Panc1 (cell line): ENCODE results near the gene RIMBP2.

Experiments
- CTCF ChIP-seq: fragments of 450-650 bp; IDR thresholded peaks from 2 replicates; pipeline ENCODE4 v1.5.1; 2017; ENCODE audit warnings: mild to moderate bottlenecking
- POLR2AphosphoS5 ChIP-seq: IDR thresholded peaks from 2 replicates; pipeline ENCODE4 v1.6.1; 2012; ENCODE audit warnings: mild to moderate bottlenecking, low read depth, low read length, moderate library complexity
- TCF7L2 ChIP-seq: IDR thresholded peaks from 2 replicates; pipeline ENCODE4 v1.6.1; 2011; ENCODE audit warnings: mild to moderate bottlenecking, low read depth, low read length, inconsistent platforms
- TF ChIP-seq, protein P1 (sequence below), 2 experiments: IDR thresholded peaks; 2 replicates each; pipeline ENCODE4 v1.6.1; 2011 to 2012; ENCODE audit warnings: low read depth in 2 of 2, control low read depth in 1 of 2, low read length in 1 of 2, mild to moderate bottlenecking in 1 of 2, moderate library complexity in 1 of 2; ENCODE audit not compliant: insufficient read depth in 1 of 2

GRCh38 chr12:130351326-130351725 lies 364.8 kb downstream of the RIMBP2 start:
- TF ChIP-seq CTCF: no peak
- TF ChIP-seq POLR2AphosphoS5: no peak
- no peak for TF ChIP-seq TCF7L2
- TF ChIP-seq, protein P1, sequence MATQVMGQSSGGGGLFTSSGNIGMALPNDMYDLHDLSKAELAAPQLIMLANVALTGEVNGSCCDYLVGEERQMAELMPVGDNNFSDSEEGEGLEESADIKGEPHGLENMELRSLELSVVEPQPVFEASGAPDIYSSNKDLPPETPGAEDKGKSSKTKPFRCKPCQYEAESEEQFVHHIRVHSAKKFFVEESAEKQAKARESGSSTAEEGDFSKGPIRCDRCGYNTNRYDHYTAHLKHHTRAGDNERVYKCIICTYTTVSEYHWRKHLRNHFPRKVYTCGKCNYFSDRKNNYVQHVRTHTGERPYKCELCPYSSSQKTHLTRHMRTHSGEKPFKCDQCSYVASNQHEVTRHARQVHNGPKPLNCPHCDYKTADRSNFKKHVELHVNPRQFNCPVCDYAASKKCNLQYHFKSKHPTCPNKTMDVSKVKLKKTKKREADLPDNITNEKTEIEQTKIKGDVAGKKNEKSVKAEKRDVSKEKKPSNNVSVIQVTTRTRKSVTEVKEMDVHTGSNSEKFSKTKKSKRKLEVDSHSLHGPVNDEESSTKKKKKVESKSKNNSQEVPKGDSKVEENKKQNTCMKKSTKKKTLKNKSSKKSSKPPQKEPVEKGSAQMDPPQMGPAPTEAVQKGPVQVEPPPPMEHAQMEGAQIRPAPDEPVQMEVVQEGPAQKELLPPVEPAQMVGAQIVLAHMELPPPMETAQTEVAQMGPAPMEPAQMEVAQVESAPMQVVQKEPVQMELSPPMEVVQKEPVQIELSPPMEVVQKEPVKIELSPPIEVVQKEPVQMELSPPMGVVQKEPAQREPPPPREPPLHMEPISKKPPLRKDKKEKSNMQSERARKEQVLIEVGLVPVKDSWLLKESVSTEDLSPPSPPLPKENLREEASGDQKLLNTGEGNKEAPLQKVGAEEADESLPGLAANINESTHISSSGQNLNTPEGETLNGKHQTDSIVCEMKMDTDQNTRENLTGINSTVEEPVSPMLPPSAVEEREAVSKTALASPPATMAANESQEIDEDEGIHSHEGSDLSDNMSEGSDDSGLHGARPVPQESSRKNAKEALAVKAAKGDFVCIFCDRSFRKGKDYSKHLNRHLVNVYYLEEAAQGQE (IDR thresholded peaks at IDR 0.05; ENCODE audit: insufficient read depth in 1 of 2, low read depth in 2 of 2, low read length in 1 of 2): no peak
